HepG2 (cell line): ENCODE measurements around the gene CCSER2. TPM values are rescaled to one million over a fixed set of nuclear protein-coding genes. Genes with fewer than 3 reads are reported as not detected.

Source experiments
- DMAP1 ChIP-seq: IDR thresholded peaks from 2 replicates; pipeline ENCODE4 v1.6.1; 2016
- NCOA1 ChIP-seq: sonication (generic); formaldehyde crosslinking; IDR thresholded peaks from 2 replicates; pipeline ENCODE4 v1.9.0; 2021; ENCODE audit warnings: missing genetic modification reagents
- RFXAP ChIP-seq: sonication (generic); formaldehyde crosslinking; IDR thresholded peaks from 2 replicates; pipeline ENCODE4 v1.4.0; 2020; ENCODE audit warnings: missing genetic modification reagents, borderline replicate concordance
- SOX6 ChIP-seq, 2 experiments: fragments of 450-650 bp in 1 of 2; sonication (generic) in 1 of 2; formaldehyde crosslinking in 1 of 2; IDR thresholded peaks; 2 replicates each; pipeline versions ENCODE4 v1.4.0 to v1.6.1; 2017 to 2020; ENCODE audit warnings: antibody characterized with exemption in 1 of 2, mild to moderate bottlenecking in 1 of 2, missing genetic modification reagents in 1 of 2
- TOE1 ChIP-seq: sonication (generic); formaldehyde crosslinking; IDR thresholded peaks from 2 replicates; pipeline ENCODE4 v1.4.0; 2020; ENCODE audit warnings: mild to moderate bottlenecking, missing genetic modification reagents
- ZBTB8A ChIP-seq: sonication (generic); formaldehyde crosslinking; IDR thresholded peaks from 2 replicates; pipeline ENCODE4 v1.4.0; 2020; ENCODE audit warnings: mild to moderate bottlenecking, low read depth, missing genetic modification reagents, borderline replicate concordance
- ZFP36 ChIP-seq: fragments of 150-350 bp; IDR thresholded peaks from 2 replicates; pipeline ENCODE4 v1.6.1; 2018; ENCODE audit warnings: borderline replicate concordance, low read length, low read depth; ENCODE audit not compliant: partially characterized antibody
- ZNF367 ChIP-seq: sonication (generic); formaldehyde crosslinking; IDR thresholded peaks from 2 replicates; pipeline ENCODE4 v1.4.0; 2020; ENCODE audit warnings: missing genetic modification reagents, borderline replicate concordance
- polyA plus RNA-seq, 8 experiments: library from polyadenylated mRNA; depleted of rRNA in 3 of 8; stranded (reverse) in 7 of 8; unstranded in 1 of 8; fragments of >200 nt; fragmentation: Illumina TruSeq in 4 of 8; extraction: Trizol in 4 of 8; gene quantifications; 2 replicates each; pipeline versions ENCODE4 v1.2.1 to v1.2.3, GENCODE V29; 2011 to 2016; ENCODE audit warnings: low read depth in 4 of 8, missing spikeins in 1 of 8, mixed read lengths in 1 of 8; ENCODE audit not compliant: insufficient read depth in 1 of 8
- total RNA-seq, 5 experiments: library from RNA; depleted of rRNA; stranded (reverse); fragments of >200 nt; fragmentation: Illumina TruSeq; extraction: Trizol; gene quantifications; 2 replicates each; pipeline ENCODE4 v1.2.3, GENCODE V29; 2016; ENCODE audit warnings: low read depth in 1 of 5
- TF ChIP-seq, protein P1 (sequence below): sonication (generic); formaldehyde crosslinking; IDR thresholded peaks from 2 replicates; pipeline ENCODE4 v1.9.0; 2021; ENCODE audit warnings: missing genetic modification reagents, borderline replicate concordance
- TF ChIP-seq, protein P2 (sequence below): sonication (generic); formaldehyde crosslinking; conservative IDR thresholded peaks from 2 replicates; pipeline ENCODE4 v1.8.0; 2022; ENCODE audit warnings: mild to moderate bottlenecking, moderate library complexity, missing genetic modification reagents
- TF ChIP-seq, protein P3 (sequence below): IDR thresholded peaks from 2 replicates; pipeline ENCODE4 v1.6.1; 2016; ENCODE audit warnings: low read depth, missing genetic modification reagents, missing compliant biosample characterization
- TF ChIP-seq, protein P4 (sequence below): sonication (generic); formaldehyde crosslinking; IDR thresholded peaks from 2 replicates; pipeline ENCODE4 v1.5.0; 2020; ENCODE audit warnings: missing genetic modification reagents
- TF ChIP-seq, protein P5 (sequence below): sonication (generic); formaldehyde crosslinking; IDR thresholded peaks from 2 replicates; pipeline ENCODE4 v1.4.0; 2020; ENCODE audit warnings: low read depth, mild to moderate bottlenecking, missing genetic modification reagents

Gene CCSER2
- total and polyA plus RNA-seq, 2 of the 13 experiments (the other 11 are each of a cell fraction or from before 2014, with no cell fraction given) = 13.3 to 17.2 TPM

DNA sequence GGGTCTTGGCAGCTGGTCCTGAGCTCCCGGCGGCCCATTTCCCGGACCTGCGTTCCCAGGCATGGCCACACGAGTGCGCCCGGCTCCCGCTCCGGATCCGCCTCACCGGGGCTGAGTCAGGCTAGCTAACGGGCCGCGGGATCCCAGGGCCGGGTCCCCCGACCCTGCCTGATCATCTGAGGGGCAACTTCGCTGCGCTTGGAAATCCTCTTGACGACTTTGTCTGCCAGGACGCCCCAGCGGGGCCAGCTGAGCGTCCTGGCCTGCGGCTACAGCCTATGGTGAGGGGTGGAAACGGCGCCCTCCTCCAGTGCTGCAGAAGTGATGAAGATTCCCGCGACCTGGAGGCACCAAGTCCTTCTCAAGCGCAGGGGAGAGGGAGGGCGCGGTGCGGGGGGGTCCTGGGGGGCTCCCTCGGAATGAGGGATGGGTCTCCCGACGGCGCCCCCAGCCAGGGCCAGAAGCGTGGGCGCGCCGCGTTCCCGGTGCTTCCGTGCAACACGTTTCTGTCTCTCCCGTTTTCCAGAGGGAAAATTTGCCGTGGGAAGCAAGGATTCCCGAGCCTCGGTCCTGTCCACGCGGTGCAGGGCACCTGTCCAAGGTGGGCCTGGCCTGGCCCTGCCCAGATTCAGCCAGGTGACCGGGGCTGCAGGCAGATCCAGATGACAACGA, 212.4 kb downstream of the CCSER2 start (continued):
- TF ChIP-seq, protein P1, sequence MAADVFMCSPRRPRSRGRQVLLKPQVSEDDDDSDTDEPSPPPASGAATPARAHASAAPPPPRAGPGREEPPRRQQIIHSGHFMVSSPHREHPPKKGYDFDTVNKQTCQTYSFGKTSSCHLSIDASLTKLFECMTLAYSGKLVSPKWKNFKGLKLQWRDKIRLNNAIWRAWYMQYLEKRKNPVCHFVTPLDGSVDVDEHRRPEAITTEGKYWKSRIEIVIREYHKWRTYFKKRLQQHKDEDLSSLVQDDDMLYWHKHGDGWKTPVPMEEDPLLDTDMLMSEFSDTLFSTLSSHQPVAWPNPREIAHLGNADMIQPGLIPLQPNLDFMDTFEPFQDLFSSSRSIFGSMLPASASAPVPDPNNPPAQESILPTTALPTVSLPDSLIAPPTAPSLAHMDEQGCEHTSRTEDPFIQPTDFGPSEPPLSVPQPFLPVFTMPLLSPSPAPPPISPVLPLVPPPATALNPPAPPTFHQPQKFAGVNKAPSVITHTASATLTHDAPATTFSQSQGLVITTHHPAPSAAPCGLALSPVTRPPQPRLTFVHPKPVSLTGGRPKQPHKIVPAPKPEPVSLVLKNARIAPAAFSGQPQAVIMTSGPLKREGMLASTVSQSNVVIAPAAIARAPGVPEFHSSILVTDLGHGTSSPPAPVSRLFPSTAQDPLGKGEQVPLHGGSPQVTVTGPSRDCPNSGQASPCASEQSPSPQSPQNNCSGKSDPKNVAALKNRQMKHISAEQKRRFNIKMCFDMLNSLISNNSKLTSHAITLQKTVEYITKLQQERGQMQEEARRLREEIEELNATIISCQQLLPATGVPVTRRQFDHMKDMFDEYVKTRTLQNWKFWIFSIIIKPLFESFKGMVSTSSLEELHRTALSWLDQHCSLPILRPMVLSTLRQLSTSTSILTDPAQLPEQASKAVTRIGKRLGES (CRISPR knock-in tag) = no peak
- no peak for TF ChIP-seq TOE1
- no peak for TF ChIP-seq ZFP36
- no peak for TF ChIP-seq SOX6 (IDR thresholded peaks at IDR 0.05)
- TF ChIP-seq SOX6 (CRISPR knock-in tag; IDR thresholded peaks at IDR 0.05) = peak; percentile 14; the same call in 1 of the 2 replicates
- TF ChIP-seq ZNF367 (CRISPR knock-in tag) = no peak
- TF ChIP-seq, protein P2, sequence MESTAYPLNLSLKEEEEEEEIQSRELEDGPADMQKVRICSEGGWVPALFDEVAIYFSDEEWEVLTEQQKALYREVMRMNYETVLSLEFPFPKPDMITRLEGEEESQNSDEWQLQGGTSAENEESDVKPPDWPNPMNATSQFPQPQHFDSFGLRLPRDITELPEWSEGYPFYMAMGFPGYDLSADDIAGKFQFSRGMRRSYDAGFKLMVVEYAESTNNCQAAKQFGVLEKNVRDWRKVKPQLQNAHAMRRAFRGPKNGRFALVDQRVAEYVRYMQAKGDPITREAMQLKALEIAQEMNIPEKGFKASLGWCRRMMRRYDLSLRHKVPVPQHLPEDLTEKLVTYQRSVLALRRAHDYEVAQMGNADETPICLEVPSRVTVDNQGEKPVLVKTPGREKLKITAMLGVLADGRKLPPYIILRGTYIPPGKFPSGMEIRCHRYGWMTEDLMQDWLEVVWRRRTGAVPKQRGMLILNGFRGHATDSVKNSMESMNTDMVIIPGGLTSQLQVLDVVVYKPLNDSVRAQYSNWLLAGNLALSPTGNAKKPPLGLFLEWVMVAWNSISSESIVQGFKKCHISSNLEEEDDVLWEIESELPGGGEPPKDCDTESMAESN (CRISPR knock-in tag) = 0 out of 2 replicates have a peak, but pooled peaks have one; percentile 18
- no peak for TF ChIP-seq DMAP1 (CRISPR knock-in tag)
- TF ChIP-seq ZBTB8A (CRISPR knock-in tag) = no peak
- TF ChIP-seq, protein P3, sequence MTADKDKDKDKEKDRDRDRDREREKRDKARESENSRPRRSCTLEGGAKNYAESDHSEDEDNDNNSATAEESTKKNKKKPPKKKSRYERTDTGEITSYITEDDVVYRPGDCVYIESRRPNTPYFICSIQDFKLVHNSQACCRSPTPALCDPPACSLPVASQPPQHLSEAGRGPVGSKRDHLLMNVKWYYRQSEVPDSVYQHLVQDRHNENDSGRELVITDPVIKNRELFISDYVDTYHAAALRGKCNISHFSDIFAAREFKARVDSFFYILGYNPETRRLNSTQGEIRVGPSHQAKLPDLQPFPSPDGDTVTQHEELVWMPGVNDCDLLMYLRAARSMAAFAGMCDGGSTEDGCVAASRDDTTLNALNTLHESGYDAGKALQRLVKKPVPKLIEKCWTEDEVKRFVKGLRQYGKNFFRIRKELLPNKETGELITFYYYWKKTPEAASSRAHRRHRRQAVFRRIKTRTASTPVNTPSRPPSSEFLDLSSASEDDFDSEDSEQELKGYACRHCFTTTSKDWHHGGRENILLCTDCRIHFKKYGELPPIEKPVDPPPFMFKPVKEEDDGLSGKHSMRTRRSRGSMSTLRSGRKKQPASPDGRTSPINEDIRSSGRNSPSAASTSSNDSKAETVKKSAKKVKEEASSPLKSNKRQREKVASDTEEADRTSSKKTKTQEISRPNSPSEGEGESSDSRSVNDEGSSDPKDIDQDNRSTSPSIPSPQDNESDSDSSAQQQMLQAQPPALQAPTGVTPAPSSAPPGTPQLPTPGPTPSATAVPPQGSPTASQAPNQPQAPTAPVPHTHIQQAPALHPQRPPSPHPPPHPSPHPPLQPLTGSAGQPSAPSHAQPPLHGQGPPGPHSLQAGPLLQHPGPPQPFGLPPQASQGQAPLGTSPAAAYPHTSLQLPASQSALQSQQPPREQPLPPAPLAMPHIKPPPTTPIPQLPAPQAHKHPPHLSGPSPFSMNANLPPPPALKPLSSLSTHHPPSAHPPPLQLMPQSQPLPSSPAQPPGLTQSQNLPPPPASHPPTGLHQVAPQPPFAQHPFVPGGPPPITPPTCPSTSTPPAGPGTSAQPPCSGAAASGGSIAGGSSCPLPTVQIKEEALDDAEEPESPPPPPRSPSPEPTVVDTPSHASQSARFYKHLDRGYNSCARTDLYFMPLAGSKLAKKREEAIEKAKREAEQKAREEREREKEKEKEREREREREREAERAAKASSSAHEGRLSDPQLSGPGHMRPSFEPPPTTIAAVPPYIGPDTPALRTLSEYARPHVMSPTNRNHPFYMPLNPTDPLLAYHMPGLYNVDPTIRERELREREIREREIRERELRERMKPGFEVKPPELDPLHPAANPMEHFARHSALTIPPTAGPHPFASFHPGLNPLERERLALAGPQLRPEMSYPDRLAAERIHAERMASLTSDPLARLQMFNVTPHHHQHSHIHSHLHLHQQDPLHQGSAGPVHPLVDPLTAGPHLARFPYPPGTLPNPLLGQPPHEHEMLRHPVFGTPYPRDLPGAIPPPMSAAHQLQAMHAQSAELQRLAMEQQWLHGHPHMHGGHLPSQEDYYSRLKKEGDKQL (CRISPR knock-in tag) = no peak
- TF ChIP-seq, protein P4, sequence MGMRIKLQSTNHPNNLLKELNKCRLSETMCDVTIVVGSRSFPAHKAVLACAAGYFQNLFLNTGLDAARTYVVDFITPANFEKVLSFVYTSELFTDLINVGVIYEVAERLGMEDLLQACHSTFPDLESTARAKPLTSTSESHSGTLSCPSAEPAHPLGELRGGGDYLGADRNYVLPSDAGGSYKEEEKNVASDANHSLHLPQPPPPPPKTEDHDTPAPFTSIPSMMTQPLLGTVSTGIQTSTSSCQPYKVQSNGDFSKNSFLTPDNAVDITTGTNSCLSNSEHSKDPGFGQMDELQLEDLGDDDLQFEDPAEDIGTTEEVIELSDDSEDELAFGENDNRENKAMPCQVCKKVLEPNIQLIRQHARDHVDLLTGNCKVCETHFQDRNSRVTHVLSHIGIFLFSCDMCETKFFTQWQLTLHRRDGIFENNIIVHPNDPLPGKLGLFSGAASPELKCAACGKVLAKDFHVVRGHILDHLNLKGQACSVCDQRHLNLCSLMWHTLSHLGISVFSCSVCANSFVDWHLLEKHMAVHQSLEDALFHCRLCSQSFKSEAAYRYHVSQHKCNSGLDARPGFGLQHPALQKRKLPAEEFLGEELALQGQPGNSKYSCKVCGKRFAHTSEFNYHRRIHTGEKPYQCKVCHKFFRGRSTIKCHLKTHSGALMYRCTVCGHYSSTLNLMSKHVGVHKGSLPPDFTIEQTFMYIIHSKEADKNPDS (CRISPR knock-in tag) = no peak
- TF ChIP-seq, protein P5, sequence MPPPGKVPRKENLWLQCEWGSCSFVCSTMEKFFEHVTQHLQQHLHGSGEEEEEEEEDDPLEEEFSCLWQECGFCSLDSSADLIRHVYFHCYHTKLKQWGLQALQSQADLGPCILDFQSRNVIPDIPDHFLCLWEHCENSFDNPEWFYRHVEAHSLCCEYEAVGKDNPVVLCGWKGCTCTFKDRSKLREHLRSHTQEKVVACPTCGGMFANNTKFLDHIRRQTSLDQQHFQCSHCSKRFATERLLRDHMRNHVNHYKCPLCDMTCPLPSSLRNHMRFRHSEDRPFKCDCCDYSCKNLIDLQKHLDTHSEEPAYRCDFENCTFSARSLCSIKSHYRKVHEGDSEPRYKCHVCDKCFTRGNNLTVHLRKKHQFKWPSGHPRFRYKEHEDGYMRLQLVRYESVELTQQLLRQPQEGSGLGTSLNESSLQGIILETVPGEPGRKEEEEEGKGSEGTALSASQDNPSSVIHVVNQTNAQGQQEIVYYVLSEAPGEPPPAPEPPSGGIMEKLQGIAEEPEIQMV (CRISPR knock-in tag) = no peak
- TF ChIP-seq NCOA1 (CRISPR knock-in tag) = no peak
- 0 out of 2 replicates have a peak, but pooled peaks have one; percentile 2 for TF ChIP-seq RFXAP (CRISPR knock-in tag)
